Activated naive CD4-positive, alpha-beta T cell treated with anti-CD3 and anti-CD28 coated beads for 36 hours (primary cell): Measurements from ENCODE around the gene ERBB4. TPM values are rescaled to one million over a fixed set of nuclear protein-coding genes. Genes with fewer than 3 reads are reported as not detected.

Source experiments
- CTCF ChIA-PET: fragments of 350-600 bp; sonication (Branson Sonifier 250); formaldehyde crosslinking; loops from one replicate; lab custom pipeline; 2021; ENCODE audit warnings: antibody characterized with exemption; lab: Charles Lee
- DNase-seq: peaks from one replicate; pipeline ENCODE4 v3.0.0-alpha.2; 2020
- H3K27ac Mint-ChIP-seq: one replicate; pipeline ENCODE4 v1.8.0; 2021; ENCODE audit warnings: mild to moderate bottlenecking, mixed read lengths
- H3K27me3 Mint-ChIP-seq: one replicate; pipeline ENCODE4 v1.8.0; 2021; ENCODE audit warnings: low read depth, mixed read lengths
- H3K36me3 Mint-ChIP-seq: one replicate; pipeline ENCODE4 v1.8.0; 2021; ENCODE audit warnings: low read depth, mixed read lengths
- H3K4me1 Mint-ChIP-seq: one replicate; pipeline ENCODE4 v1.8.0; 2021; ENCODE audit warnings: low read depth, mixed read lengths
- H3K4me3 Mint-ChIP-seq: one replicate; pipeline ENCODE4 v1.8.0; 2021; ENCODE audit warnings: mild to moderate bottlenecking, moderate library complexity, mixed read lengths
- H3K9me3 Mint-ChIP-seq: one replicate; pipeline ENCODE4 v1.8.0; 2021; ENCODE audit warnings: mixed read lengths
- intact Hi-C: fragments of 100-400 bp; cut with micrococcal nuclease; formaldehyde crosslinking; loops from one replicate; pipeline ENCODE4 v1.15.1; 2023
- total RNA-seq, 2 experiments: library from RNA; stranded (reverse); gene quantifications; one replicate each; pipeline ENCODE4 v1.2.3, GENCODE V29; 2021

The ERBB4 gene
- total RNA-seq, 2 experiments from 2014 or later = not detected

- H3K4me3 Mint-ChIP-seq = no peak overlapping the region
- DNase-seq = no peak
- H3K27me3 Mint-ChIP-seq = no peaks in the 10 kb centered on the region
- no peaks in the 10 kb centered on the region for H3K9me3 Mint-ChIP-seq
- CTCF ChIA-PET = no interaction called here
- H3K4me1 Mint-ChIP-seq = no peaks in the 10 kb centered on the region
- intact Hi-C loops = no loop called here
- no peaks in the 10 kb centered on the region for H3K36me3 Mint-ChIP-seq
- H3K27ac Mint-ChIP-seq = no peak overlapping the region
These were observed 1131.5 kb downstream of the ERBB4 start for GRCh38 chr2:211407076-211407475.

DNA sequence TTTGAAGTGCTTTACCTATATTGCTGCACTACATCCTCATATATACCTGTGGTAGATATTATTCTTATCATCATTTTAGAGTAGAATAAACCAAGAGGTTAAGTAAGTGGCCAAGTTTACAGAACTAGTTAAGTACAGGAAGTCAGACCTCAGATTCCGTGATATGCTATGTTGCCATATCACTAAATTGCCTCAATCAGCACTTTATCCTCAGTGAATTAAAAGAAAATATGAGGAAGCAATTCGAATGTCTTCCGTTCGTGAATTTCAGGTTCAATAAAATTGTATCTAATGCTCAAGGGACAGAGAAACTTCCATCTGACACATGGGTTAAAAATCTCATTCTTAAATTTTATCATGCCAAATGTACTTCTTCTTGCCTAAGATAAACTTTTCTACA is 1133.6 kb downstream of the ERBB4 start:
- CTCF ChIA-PET = no interaction called here
- intact Hi-C loops = no loop called here
- Mint-ChIP-seq H3K27ac (no peak overlapping the region), H3K36me3 (no peaks in the 10 kb centered on the region), H3K9me3 (no peaks in the 10 kb centered on the region), H3K27me3 (no peaks in the 10 kb centered on the region), H3K4me3 (no peak overlapping the region), H3K4me1 (no peaks in the 10 kb centered on the region)
- DNase-seq = no peak

DNA sequence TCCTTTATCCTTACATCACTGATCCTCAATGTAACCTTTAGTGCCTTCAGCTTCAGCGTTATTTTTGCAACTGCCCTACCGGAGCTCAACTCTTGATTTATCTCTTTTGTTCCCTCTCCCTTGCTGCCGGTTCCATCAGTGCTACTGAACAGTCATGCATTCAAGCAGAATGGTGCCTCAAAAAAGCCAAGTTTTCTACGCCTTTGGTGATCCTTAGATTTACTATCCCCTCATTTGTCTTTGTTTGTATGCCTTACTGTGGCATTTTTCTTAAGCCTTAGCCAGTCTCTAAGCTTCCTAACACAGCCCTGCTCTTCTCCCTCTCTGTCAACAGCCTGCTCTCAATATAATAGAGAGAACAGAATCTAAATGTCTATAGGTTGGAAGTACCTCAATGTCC is 1134.5 kb downstream of the ERBB4 start:
- Mint-ChIP-seq H3K27ac (no peak overlapping the region), H3K4me1 (no peaks in the 10 kb centered on the region), H3K27me3 (no peaks in the 10 kb centered on the region), H3K36me3 (no peaks in the 10 kb centered on the region), H3K4me3 (no peak overlapping the region), H3K9me3 (no peaks in the 10 kb centered on the region)
- CTCF ChIA-PET = interaction anchor here (0.7 kb wide), 1 partner anchor 220 kb away, joined by 3 read pairs; no protein-coding TSS in a partner anchor
- DNase-seq = no peak
- intact Hi-C loops = no loop called here

DNA sequence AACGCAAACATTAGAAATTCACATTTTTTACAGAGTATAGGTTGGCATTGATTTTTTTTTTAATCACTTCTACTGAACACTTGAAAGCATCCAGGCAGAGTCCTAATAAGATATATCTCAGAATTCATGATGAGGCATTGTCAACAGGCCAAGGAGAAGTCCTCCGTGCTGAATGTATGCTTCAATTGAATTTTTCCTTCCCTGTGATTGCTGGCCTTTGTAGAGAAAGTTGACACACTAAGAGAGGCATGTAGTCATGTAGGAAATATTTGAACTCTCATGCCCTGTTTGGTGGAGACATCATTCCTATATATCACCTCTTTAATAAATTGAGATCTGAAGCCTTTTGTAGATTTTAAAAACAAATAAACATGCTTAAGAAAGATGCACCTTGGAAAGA is 1137.3 kb downstream of the ERBB4 start:
- no peak for DNase-seq
- H3K4me1 Mint-ChIP-seq = no peaks in the 10 kb centered on the region
- no peaks in the 10 kb centered on the region for H3K36me3 Mint-ChIP-seq
- no peaks in the 10 kb centered on the region for H3K27me3 Mint-ChIP-seq
- H3K27ac Mint-ChIP-seq = no peak overlapping the region
- H3K9me3 Mint-ChIP-seq = no peaks in the 10 kb centered on the region
- CTCF ChIA-PET = no interaction called here
- intact Hi-C loops = no loop called here
- H3K4me3 Mint-ChIP-seq = no peak overlapping the region

GRCh38 chr2:211397764-211398163 is 1140.8 kb downstream of the ERBB4 start:
- DNase-seq = no peak
- no peaks in the 10 kb centered on the region for H3K9me3 Mint-ChIP-seq
- no peak overlapping the region for H3K4me3 Mint-ChIP-seq
- H3K27ac Mint-ChIP-seq = no peak overlapping the region
- H3K4me1 Mint-ChIP-seq = no peaks in the 10 kb centered on the region
- no peaks in the 10 kb centered on the region for H3K27me3 Mint-ChIP-seq
- no peaks in the 10 kb centered on the region for H3K36me3 Mint-ChIP-seq
- intact Hi-C loops = no loop called here
- CTCF ChIA-PET = interaction anchor here (0.6 to 0.8 kb wide), 2 partner anchors 10 to 458 kb away, joined by 3 to 4 read pairs; no protein-coding TSS in a partner anchor

DNA sequence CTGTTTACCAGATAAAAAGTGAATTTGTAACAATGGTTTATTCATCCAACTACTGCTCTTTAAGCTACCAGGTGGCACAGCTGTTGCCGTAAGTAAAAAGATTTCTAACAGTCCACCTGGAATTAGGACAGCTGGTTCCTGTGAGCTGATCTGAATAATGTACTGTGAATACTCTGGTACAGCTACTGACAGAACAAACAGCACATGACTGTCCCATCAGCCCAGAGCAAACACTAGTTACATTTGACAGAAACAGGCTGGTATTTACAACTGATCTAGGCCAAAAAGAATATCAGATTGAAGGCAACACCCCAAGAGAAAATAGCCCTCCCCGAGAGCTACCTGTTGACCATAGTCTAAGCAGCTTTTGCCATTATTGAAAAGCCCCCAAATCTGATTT is 1141.8 kb downstream of the ERBB4 start:
- no peak overlapping the region for H3K27ac Mint-ChIP-seq
- H3K9me3 Mint-ChIP-seq = no peaks in the 10 kb centered on the region
- H3K36me3 Mint-ChIP-seq = no peaks in the 10 kb centered on the region
- no peaks in the 10 kb centered on the region for H3K27me3 Mint-ChIP-seq
- CTCF ChIA-PET = interaction anchor here (0.6 kb wide), 1 partner anchor 179 kb away, joined by 5 read pairs; no protein-coding TSS in a partner anchor
- no peak for DNase-seq
- H3K4me3 Mint-ChIP-seq = no peak overlapping the region
- no peaks in the 10 kb centered on the region for H3K4me1 Mint-ChIP-seq
- intact Hi-C loops = no loop called here

- Mint-ChIP-seq H3K27me3 (no peaks in the 10 kb centered on the region), H3K9me3 (peaks cover 3% of the 10 kb centered on the region), H3K27ac (no peak overlapping the region), H3K36me3 (no peaks in the 10 kb centered on the region), H3K4me3 (no peak overlapping the region), H3K4me1 (no peaks in the 10 kb centered on the region)
- intact Hi-C loops = no loop called here
- no peak for DNase-seq
- CTCF ChIA-PET = no interaction called here
These were observed 1147.4 kb downstream of the ERBB4 start for GRCh38 chr2:211391189-211391567.

DNA sequence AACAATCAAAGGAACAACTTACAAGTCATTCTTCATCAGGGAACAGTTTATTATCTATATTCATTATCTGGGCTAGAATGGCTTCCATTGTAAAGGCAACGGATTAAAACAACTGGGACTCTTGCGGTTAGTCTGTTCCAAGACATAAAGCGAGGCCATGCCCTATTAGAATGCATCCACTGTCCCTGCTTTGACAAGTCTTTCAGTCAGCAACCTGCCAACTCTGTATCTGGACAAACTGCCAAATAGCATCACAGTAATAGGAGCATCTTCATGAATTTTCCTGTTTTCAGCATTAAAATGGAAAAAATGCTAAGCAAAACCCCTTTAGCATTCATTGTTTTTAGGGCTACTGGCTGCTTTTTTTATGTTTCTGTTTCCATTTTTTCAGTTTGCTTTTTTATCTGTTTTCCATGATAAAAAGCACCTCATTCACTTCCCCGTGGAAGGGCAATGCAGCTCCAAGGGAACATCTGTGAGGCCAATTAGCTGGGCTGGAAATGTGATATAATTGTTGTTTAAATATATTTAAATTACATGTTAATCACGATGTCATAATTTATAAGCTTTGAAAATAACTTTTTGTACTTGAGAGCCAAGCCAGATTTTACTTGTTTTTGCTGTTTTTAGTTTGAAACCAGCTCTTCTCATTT is 1147.9 kb downstream of the ERBB4 start:
- intact Hi-C loops = no loop called here
- no peak overlapping the region for H3K4me3 Mint-ChIP-seq
- H3K36me3 Mint-ChIP-seq = no peaks in the 10 kb centered on the region
- peaks cover 3% of the 10 kb centered on the region for H3K9me3 Mint-ChIP-seq
- CTCF ChIA-PET = no interaction called here
- no peaks in the 10 kb centered on the region for H3K27me3 Mint-ChIP-seq
- H3K4me1 Mint-ChIP-seq = no peaks in the 10 kb centered on the region
- H3K27ac Mint-ChIP-seq = no peak overlapping the region
- no peak for DNase-seq

GRCh38 chr2:211387734-211388133 is 1150.9 kb downstream of the ERBB4 start:
- H3K36me3 Mint-ChIP-seq = no peaks in the 10 kb centered on the region
- H3K4me1 Mint-ChIP-seq = no peaks in the 10 kb centered on the region
- no peaks in the 10 kb centered on the region for H3K27me3 Mint-ChIP-seq
- peaks cover 3% of the 10 kb centered on the region for H3K9me3 Mint-ChIP-seq
- H3K27ac Mint-ChIP-seq = no peak overlapping the region
- DNase-seq = no peak
- H3K4me3 Mint-ChIP-seq = no peak overlapping the region
- intact Hi-C loops = no loop called here
- CTCF ChIA-PET = interaction anchor here (0.7 kb wide), 1 partner anchor 10 kb away, joined by 3 read pairs; no protein-coding TSS in a partner anchor

GRCh38 chr2:211380041-211380440 is 1158.6 kb downstream of the ERBB4 start:
- CTCF ChIA-PET = no interaction called here
- no peaks in the 10 kb centered on the region for H3K4me1 Mint-ChIP-seq
- no peaks in the 10 kb centered on the region for H3K9me3 Mint-ChIP-seq
- no peak for DNase-seq
- no peaks in the 10 kb centered on the region for H3K36me3 Mint-ChIP-seq
- H3K27ac Mint-ChIP-seq = no peak overlapping the region
- H3K27me3 Mint-ChIP-seq = no peaks in the 10 kb centered on the region
- H3K4me3 Mint-ChIP-seq = no peak overlapping the region
- intact Hi-C loops = no loop called here

GRCh38 chr2:211376410-211376809 is 1162.2 kb downstream of the ERBB4 start:
- Mint-ChIP-seq H3K36me3 (no peaks in the 10 kb centered on the region), H3K9me3 (no peaks in the 10 kb centered on the region), H3K4me1 (no peaks in the 10 kb centered on the region), H3K27ac (no peak overlapping the region), H3K4me3 (no peak overlapping the region), H3K27me3 (no peaks in the 10 kb centered on the region)
- DNase-seq = no peak
- intact Hi-C loops = no loop called here
- CTCF ChIA-PET = no interaction called here

- H3K4me1 Mint-ChIP-seq = no peaks in the 10 kb centered on the region
These were observed 1165.4 kb downstream of the ERBB4 start for GRCh38 chr2:211373203-211373602.

DNA sequence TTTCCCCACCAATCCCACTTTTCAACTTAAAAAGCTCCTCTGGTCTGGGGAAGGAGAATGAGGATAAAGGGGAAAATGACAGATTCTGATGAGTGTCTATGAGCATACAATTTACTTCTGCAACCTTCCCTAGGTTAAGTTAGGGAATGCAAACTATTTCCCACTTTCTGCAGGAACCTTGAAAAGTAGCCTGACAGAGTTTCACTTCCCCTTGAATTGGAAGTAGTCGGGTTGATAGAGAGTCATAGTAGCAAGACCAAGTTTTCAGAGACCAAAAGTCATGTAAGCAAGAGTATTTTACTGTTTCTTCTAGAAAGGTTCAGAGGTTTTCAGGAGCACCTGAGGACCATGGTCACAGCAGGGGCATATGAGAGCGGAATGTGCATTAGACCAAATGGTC is 1167.1 kb downstream of the ERBB4 start:
- H3K4me1 Mint-ChIP-seq = no peaks in the 10 kb centered on the region
- no peaks in the 10 kb centered on the region for H3K9me3 Mint-ChIP-seq
- H3K36me3 Mint-ChIP-seq = no peaks in the 10 kb centered on the region
- intact Hi-C loops = no loop called here
- DNase-seq = no peak
- H3K27ac Mint-ChIP-seq = no peak overlapping the region
- CTCF ChIA-PET = no interaction called here
- H3K4me3 Mint-ChIP-seq = no peak overlapping the region
- no peaks in the 10 kb centered on the region for H3K27me3 Mint-ChIP-seq

More at GRCh38 chr2:211373203-211373602, 1165.4 kb downstream of the ERBB4 start:
- no peak overlapping the region for H3K4me3 Mint-ChIP-seq
- H3K9me3 Mint-ChIP-seq = no peaks in the 10 kb centered on the region
- no peak overlapping the region for H3K27ac Mint-ChIP-seq
- no peaks in the 10 kb centered on the region for H3K27me3 Mint-ChIP-seq
- no peaks in the 10 kb centered on the region for H3K36me3 Mint-ChIP-seq
- intact Hi-C loops = no loop called here
- CTCF ChIA-PET = no interaction called here
- no peak for DNase-seq
